GM12891 (cell line): Measurements from ENCODE around the gene KRT15.

Experiments
- PAX5 ChIP-seq: IDR thresholded peaks from 2 replicates; pipeline ENCODE4 v1.6.1; 2011; ENCODE audit warnings: low read length, moderate library complexity, mild to moderate bottlenecking; ENCODE audit not compliant: insufficient read depth, severe bottlenecking
- POLR2A ChIP-seq: IDR thresholded peaks from 2 replicates; pipeline ENCODE4 v1.6.1; 2011; ENCODE audit warnings: low read depth, low read length, control low read depth
- POLR2AphosphoS5 ChIP-seq: IDR thresholded peaks from 2 replicates; pipeline ENCODE4 v1.6.1; 2011; ENCODE audit warnings: low read depth, low read length, control low read depth
- SPI1 ChIP-seq: IDR thresholded peaks from 2 replicates; pipeline ENCODE4 v1.6.1; 2011; ENCODE audit warnings: low read depth, low read length, control low read depth
- TAF1 ChIP-seq: IDR thresholded peaks from 2 replicates; pipeline ENCODE4 v1.6.1; 2011; ENCODE audit warnings: low read depth, low read length, control low read depth

GRCh38 chr17:41499714-41500113, 19.0 kb downstream of the KRT15 start:
- TF ChIP-seq POLR2AphosphoS5 = no peak
- TF ChIP-seq POLR2A = no peak
- TF ChIP-seq TAF1 = no peak
- TF ChIP-seq SPI1 = no peak
- TF ChIP-seq PAX5 = no peak
